Vagina (tissue), 2 donors: ENCODE data around the gene RHBDL2. TPM values are rescaled to one million over a fixed set of nuclear protein-coding genes. Genes with fewer than 3 reads are reported as not detected.

Experiments
- DNase-seq, 2 donors: peaks; one replicate each; pipeline ENCODE4 v3.0.0-alpha.2; 2017; ENCODE audit errors: extremely low spot score in 2 of 2
- H3K27ac ChIP-seq: fragments of 200-600 bp; sonication (generic); one replicate; pipeline ENCODE4 v1.5.1; 2019
- H3K27me3 ChIP-seq: fragments of 200-600 bp; sonication (generic); one replicate; pipeline ENCODE4 v1.5.1; 2019
- H3K36me3 ChIP-seq, 2 donors: fragments of 200-600 bp; sonication (generic); one replicate each; pipeline ENCODE4 v1.5.1; 2017 to 2019
- H3K4me1 ChIP-seq: fragments of 200-600 bp; sonication (generic); one replicate; pipeline ENCODE4 v1.5.1; 2019
- H3K4me3 ChIP-seq, 2 donors: fragments of 200-600 bp; sonication (generic); 1 replicate in 1 of 2; 2 replicates in 1 of 2; pipeline ENCODE4 v1.5.1; 2016 to 2019
- H3K9me3 ChIP-seq: fragments of 200-600 bp; sonication (generic); one replicate; pipeline ENCODE4 v1.5.1; 2019
- CTCF ChIP-seq, 3 experiments: fragments of 450-650 bp in 2 of 3; fragments of 200-600 bp in 1 of 3; sonication (generic) in 1 of 3; IDR thresholded peaks; one replicate each; pipeline ENCODE4 v1.5.1; 2017 to 2019; ENCODE audit warnings: antibody characterized with exemption in 3 of 3, mild to moderate bottlenecking in 2 of 3, moderate library complexity in 2 of 3
- POLR2A ChIP-seq, 2 donors: fragments of 450-650 bp; IDR thresholded peaks; one replicate each; pipeline ENCODE4 v1.6.1; 2017; ENCODE audit warnings: antibody characterized with exemption in 2 of 2, mild to moderate bottlenecking in 2 of 2, moderate library complexity in 2 of 2
- POLR2AphosphoS5 ChIP-seq, 2 donors: sonication (generic); formaldehyde crosslinking; IDR thresholded peaks; one replicate each; pipeline ENCODE4 v1.9.0; 2017; ENCODE audit warnings: antibody characterized with exemption in 2 of 2, mild to moderate bottlenecking in 2 of 2, low read depth in 1 of 2; ENCODE audit not compliant: insufficient read depth in 1 of 2
- intact Hi-C: fragments of 100-400 bp; cut with DNase I; formaldehyde crosslinking; loops from one replicate; pipeline ENCODE4 v1.15.1; 2023
- total RNA-seq: library from RNA; depleted of rRNA; stranded (reverse); fragments of >200 nt; gene quantifications from one replicate; pipeline ENCODE4 v1.2.3, GENCODE V29; 2016

The RHBDL2 gene
- total RNA-seq, 1 donor from 2014 or later: 9.6 TPM

- no peaks in the 10 kb centered on the region for H3K4me1 ChIP-seq
- intact Hi-C loops: no loop called here
- no peaks in the 10 kb centered on the region for H3K27me3 ChIP-seq
- DNase-seq: no peak
- H3K27ac ChIP-seq: no peak overlapping the region
- H3K9me3 ChIP-seq: no peaks in the 10 kb centered on the region
- H3K4me3 ChIP-seq: no peak overlapping the region
- no peak for TF ChIP-seq POLR2A (IDR thresholded peaks at IDR 0.05)
- TF ChIP-seq CTCF (IDR thresholded peaks at IDR 0.05): no peak
- TF ChIP-seq POLR2AphosphoS5 (IDR thresholded peaks at IDR 0.05; ENCODE audit: insufficient read depth in 1 of 2, low read depth in 1 of 2): no peak
- no peaks in the 10 kb centered on the region for H3K36me3 ChIP-seq
These were observed 48.7 kb downstream of the RHBDL2 start for GRCh38 chr1:38892976-38893375.

GRCh38 chr1:38891753-38892152 is 49.9 kb downstream of the RHBDL2 start:
- no peaks in the 10 kb centered on the region for H3K9me3 ChIP-seq
- H3K36me3 ChIP-seq: no peaks in the 10 kb centered on the region
- no peak overlapping the region for H3K27ac ChIP-seq
- DNase-seq: no peak
- intact Hi-C loops: no loop called here
- H3K4me3 ChIP-seq: no peak overlapping the region
- TF ChIP-seq POLR2AphosphoS5 (IDR thresholded peaks at IDR 0.05; ENCODE audit: insufficient read depth in 1 of 2, low read depth in 1 of 2) (no peak), CTCF (IDR thresholded peaks at IDR 0.05) (no peak), POLR2A (IDR thresholded peaks at IDR 0.05) (no peak)
- no peaks in the 10 kb centered on the region for H3K4me1 ChIP-seq
- no peaks in the 10 kb centered on the region for H3K27me3 ChIP-seq

GRCh38 chr1:38889589-38889988 is 52.0 kb downstream of the RHBDL2 start:
- no peaks in the 10 kb centered on the region for H3K9me3 ChIP-seq
- H3K4me1 ChIP-seq: no peaks in the 10 kb centered on the region
- H3K4me3 ChIP-seq: no peak overlapping the region
- no peaks in the 10 kb centered on the region for H3K27me3 ChIP-seq
- no peak for DNase-seq
- no peaks in the 10 kb centered on the region for H3K36me3 ChIP-seq
- no peak for TF ChIP-seq POLR2A (IDR thresholded peaks at IDR 0.05)
- intact Hi-C loops: no loop called here
- H3K27ac ChIP-seq: no peak overlapping the region

GRCh38 chr1:38888423-38889333 is 53.0 kb downstream of the RHBDL2 start:
- Histone ChIP-seq H3K27me3 (no peaks in the 10 kb centered on the region), H3K36me3 (no peaks in the 10 kb centered on the region), H3K4me1 (no peaks in the 10 kb centered on the region), H3K9me3 (no peaks in the 10 kb centered on the region), H3K4me3 (no peak overlapping the region), H3K27ac (no peak overlapping the region)
- TF ChIP-seq POLR2A (IDR thresholded peaks at IDR 0.05) (no peak), POLR2AphosphoS5 (IDR thresholded peaks at IDR 0.05; ENCODE audit: insufficient read depth in 1 of 2, low read depth in 1 of 2) (no peak), CTCF (IDR thresholded peaks at IDR 0.05) (no peak)
- intact Hi-C loops: no loop called here
- no peak for DNase-seq

- TF ChIP-seq POLR2A (IDR thresholded peaks at IDR 0.05): no peak
- no peak for TF ChIP-seq CTCF (IDR thresholded peaks at IDR 0.05)
- TF ChIP-seq POLR2AphosphoS5 (IDR thresholded peaks at IDR 0.05; ENCODE audit: insufficient read depth in 1 of 2, low read depth in 1 of 2): no peak
- Histone ChIP-seq H3K27me3 (no peaks in the 10 kb centered on the region), H3K9me3 (no peaks in the 10 kb centered on the region), H3K4me1 (no peaks in the 10 kb centered on the region), H3K4me3 (no peak overlapping the region), H3K27ac (no peak overlapping the region), H3K36me3 (no peaks in the 10 kb centered on the region)
- DNase-seq: no peak
- intact Hi-C loops: no loop called here
These were observed 56.5 kb downstream of the RHBDL2 start for GRCh38 chr1:38885092-38885491.
